ENCODE measurements around the gene LINGO1.

DNA sequence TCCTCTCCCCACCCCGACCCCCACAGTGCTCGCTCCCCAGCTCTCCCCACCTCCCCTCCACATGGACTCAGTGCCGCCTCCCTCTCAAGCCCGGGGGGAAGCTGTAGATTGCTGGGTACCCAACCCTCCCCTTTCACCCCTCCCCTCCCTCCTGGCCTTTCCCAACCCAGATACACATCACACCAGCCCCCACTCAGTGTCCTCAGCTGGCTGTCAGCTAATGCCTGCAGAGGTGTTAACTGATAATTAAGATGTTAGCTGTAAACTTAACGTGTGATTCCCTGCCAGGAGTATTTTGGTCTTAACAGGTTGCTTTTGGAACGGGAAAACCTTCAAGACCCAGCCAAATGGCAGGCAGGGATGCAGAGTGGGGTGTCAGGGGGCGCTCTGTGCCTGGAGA, 39.4 kb upstream of the LINGO1 start:
- TF ChIP-seq, protein P1, sequence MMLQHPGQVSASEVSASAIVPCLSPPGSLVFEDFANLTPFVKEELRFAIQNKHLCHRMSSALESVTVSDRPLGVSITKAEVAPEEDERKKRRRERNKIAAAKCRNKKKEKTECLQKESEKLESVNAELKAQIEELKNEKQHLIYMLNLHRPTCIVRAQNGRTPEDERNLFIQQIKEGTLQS (IDR thresholded peaks at IDR 0.05) = no peak
- TF ChIP-seq, protein P2, sequence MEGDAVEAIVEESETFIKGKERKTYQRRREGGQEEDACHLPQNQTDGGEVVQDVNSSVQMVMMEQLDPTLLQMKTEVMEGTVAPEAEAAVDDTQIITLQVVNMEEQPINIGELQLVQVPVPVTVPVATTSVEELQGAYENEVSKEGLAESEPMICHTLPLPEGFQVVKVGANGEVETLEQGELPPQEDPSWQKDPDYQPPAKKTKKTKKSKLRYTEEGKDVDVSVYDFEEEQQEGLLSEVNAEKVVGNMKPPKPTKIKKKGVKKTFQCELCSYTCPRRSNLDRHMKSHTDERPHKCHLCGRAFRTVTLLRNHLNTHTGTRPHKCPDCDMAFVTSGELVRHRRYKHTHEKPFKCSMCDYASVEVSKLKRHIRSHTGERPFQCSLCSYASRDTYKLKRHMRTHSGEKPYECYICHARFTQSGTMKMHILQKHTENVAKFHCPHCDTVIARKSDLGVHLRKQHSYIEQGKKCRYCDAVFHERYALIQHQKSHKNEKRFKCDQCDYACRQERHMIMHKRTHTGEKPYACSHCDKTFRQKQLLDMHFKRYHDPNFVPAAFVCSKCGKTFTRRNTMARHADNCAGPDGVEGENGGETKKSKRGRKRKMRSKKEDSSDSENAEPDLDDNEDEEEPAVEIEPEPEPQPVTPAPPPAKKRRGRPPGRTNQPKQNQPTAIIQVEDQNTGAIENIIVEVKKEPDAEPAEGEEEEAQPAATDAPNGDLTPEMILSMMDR (IDR thresholded peaks at IDR 0.05; ENCODE audit: low read depth, low read length, missing input control) = no peak
- TF ChIP-seq TAF1 (conservative IDR thresholded peaks at IDR 0.05) (no peak), YY1 (IDR thresholded peaks at IDR 0.05) (no peak), GABPA (IDR thresholded peaks at IDR 0.05 in 1 of 2, conservative IDR thresholded peaks at IDR 0.05 in 1 of 2) (no peak), EGR1 (IDR thresholded peaks at IDR 0.05; ENCODE audit: low read depth in 2 of 2) (no peak), SP1 (IDR thresholded peaks at IDR 0.05) (no peak), RAD21 (IDR thresholded peaks at IDR 0.05) (no peak), HNF4A (conservative IDR thresholded peaks at IDR 0.05) (no peak), JUND (IDR thresholded peaks at IDR 0.05) (no peak)
- TF ChIP-seq, protein P3, sequence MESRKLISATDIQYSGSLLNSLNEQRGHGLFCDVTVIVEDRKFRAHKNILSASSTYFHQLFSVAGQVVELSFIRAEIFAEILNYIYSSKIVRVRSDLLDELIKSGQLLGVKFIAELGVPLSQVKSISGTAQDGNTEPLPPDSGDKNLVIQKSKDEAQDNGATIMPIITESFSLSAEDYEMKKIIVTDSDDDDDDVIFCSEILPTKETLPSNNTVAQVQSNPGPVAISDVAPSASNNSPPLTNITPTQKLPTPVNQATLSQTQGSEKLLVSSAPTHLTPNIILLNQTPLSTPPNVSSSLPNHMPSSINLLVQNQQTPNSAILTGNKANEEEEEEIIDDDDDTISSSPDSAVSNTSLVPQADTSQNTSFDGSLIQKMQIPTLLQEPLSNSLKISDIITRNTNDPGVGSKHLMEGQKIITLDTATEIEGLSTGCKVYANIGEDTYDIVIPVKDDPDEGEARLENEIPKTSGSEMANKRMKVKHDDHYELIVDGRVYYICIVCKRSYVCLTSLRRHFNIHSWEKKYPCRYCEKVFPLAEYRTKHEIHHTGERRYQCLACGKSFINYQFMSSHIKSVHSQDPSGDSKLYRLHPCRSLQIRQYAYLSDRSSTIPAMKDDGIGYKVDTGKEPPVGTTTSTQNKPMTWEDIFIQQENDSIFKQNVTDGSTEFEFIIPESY (IDR thresholded peaks at IDR 0.05) = no peak
- TF ChIP-seq, protein P4, sequence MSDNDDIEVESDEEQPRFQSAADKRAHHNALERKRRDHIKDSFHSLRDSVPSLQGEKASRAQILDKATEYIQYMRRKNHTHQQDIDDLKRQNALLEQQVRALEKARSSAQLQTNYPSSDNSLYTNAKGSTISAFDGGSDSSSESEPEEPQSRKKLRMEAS (IDR thresholded peaks at IDR 0.05) = no peak
- TF ChIP-seq, protein P5, sequence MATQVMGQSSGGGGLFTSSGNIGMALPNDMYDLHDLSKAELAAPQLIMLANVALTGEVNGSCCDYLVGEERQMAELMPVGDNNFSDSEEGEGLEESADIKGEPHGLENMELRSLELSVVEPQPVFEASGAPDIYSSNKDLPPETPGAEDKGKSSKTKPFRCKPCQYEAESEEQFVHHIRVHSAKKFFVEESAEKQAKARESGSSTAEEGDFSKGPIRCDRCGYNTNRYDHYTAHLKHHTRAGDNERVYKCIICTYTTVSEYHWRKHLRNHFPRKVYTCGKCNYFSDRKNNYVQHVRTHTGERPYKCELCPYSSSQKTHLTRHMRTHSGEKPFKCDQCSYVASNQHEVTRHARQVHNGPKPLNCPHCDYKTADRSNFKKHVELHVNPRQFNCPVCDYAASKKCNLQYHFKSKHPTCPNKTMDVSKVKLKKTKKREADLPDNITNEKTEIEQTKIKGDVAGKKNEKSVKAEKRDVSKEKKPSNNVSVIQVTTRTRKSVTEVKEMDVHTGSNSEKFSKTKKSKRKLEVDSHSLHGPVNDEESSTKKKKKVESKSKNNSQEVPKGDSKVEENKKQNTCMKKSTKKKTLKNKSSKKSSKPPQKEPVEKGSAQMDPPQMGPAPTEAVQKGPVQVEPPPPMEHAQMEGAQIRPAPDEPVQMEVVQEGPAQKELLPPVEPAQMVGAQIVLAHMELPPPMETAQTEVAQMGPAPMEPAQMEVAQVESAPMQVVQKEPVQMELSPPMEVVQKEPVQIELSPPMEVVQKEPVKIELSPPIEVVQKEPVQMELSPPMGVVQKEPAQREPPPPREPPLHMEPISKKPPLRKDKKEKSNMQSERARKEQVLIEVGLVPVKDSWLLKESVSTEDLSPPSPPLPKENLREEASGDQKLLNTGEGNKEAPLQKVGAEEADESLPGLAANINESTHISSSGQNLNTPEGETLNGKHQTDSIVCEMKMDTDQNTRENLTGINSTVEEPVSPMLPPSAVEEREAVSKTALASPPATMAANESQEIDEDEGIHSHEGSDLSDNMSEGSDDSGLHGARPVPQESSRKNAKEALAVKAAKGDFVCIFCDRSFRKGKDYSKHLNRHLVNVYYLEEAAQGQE (IDR thresholded peaks at IDR 0.05) = no peak

Data from liver (tissue), 3 donors.